Lower leg skin (tissue), 3 donors: Measurements from ENCODE around the gene DRD3.

Source experiments
- CTCF ChIP-seq, 3 donors: fragments of 450-650 bp; IDR thresholded peaks; one replicate each; pipeline ENCODE4 v1.5.1; 2016; ENCODE audit warnings: antibody characterized with exemption in 3 of 3, mild to moderate bottlenecking in 3 of 3, moderate library complexity in 2 of 3
- POLR2A ChIP-seq, 2 donors: fragments of 450-650 bp; IDR thresholded peaks; one replicate each; pipeline ENCODE4 v1.6.1; 2016 to 2017; ENCODE audit warnings: antibody characterized with exemption in 2 of 2, mild to moderate bottlenecking in 1 of 2, moderate library complexity in 1 of 2

- TF ChIP-seq CTCF (IDR thresholded peaks at IDR 0.05) (no peak), POLR2A (IDR thresholded peaks at IDR 0.05) (no peak)
These were observed 74.4 kb downstream of the DRD3 start for GRCh38 chr3:114104414-114104813.
